Muscle of back (tissue), 13 donors: Measurements from ENCODE around the gene COMT. TPM values are rescaled to one million over a fixed set of nuclear protein-coding genes. Genes with fewer than 3 reads are reported as not detected.

Experiments
- DNase-seq, 3 donors: peaks; one replicate each; pipeline versions ENCODE4 v3.0.0 to v3.0.0-alpha.2; 2013
- long read RNA-seq, 9 donors: transcript quantifications; one replicate each; lab custom pipeline, GENCODE V29; 2026
- polyA plus RNA-seq, 10 donors: library from polyadenylated mRNA; unstranded; fragments of 120-200 nt; gene quantifications; one replicate each; pipeline ENCODE4 v1.2.1, GENCODE V29; 2013; ENCODE audit not compliant: insufficient read length in 10 of 10

The COMT gene
- polyA plus RNA-seq = 10 to 100 TPM; 56.2 to 83.9 (median 69.6) TPM
- long read RNA-seq, donor 1, transcript COMT-203 (5 exons, 2,217 nt) = minor isoform, 9 of 84 reads
- long read RNA-seq, donor 1, transcript COMT-202 (6 exons, 2,437 nt) = major isoform, 33 of 84 reads
- long read RNA-seq, donor 1, transcript COMT-209 (4 exons, 1,035 nt) = minor isoform, 16 of 84 reads
- long read RNA-seq, donor 1, partial matches to known transcripts = 21 of 84 reads
- long read RNA-seq, donor 1, other reads (novel, unspliced or antisense) = 0 of 84 reads
- long read RNA-seq, donor 2, transcript COMT-202 (6 exons, 2,437 nt) = major isoform, 20 of 44 reads
- long read RNA-seq, donor 2, transcript COMT-209 (4 exons, 1,035 nt) = minor isoform, 13 of 44 reads
- long read RNA-seq, donor 2, partial matches to known transcripts = 0 of 44 reads
- long read RNA-seq, donor 2, other reads (novel, unspliced or antisense) = 9 of 44 reads
- long read RNA-seq, donor 3 = 0 reads
- long read RNA-seq, donor 4, transcript COMT-209 (4 exons, 1,035 nt) = minor isoform, 19 of 69 reads
- long read RNA-seq, donor 4, transcript COMT-202 (6 exons, 2,437 nt) = major isoform, 24 of 69 reads
- long read RNA-seq, donor 4, partial matches to known transcripts = 24 of 69 reads
- long read RNA-seq, donor 4, other reads (novel, unspliced or antisense) = 0 of 69 reads
- long read RNA-seq, donor 5, transcript COMT-209 (4 exons, 1,035 nt) = minor isoform, 7 of 82 reads
- long read RNA-seq, donor 5, transcript COMT-202 (6 exons, 2,437 nt) = major isoform, 44 of 82 reads
- long read RNA-seq, donor 5, partial matches to known transcripts = 20 of 82 reads
- long read RNA-seq, donor 5, other reads (novel, unspliced or antisense) = 6 of 82 reads
- long read RNA-seq, donor 6, transcript COMT-202 (6 exons, 2,437 nt) = major isoform, 34 of 84 reads
- long read RNA-seq, donor 6, transcript COMT-209 (4 exons, 1,035 nt) = minor isoform, 18 of 84 reads
- long read RNA-seq, donor 6, partial matches to known transcripts = 22 of 84 reads
- long read RNA-seq, donor 6, other reads (novel, unspliced or antisense) = 6 of 84 reads
- long read RNA-seq, donor 7, transcript COMT-202 (6 exons, 2,437 nt) = major isoform, 23 of 54 reads
- long read RNA-seq, donor 7, transcript COMT-209 (4 exons, 1,035 nt) = minor isoform, 11 of 54 reads
- long read RNA-seq, donor 7, partial matches to known transcripts = 16 of 54 reads
- long read RNA-seq, donor 7, other reads (novel, unspliced or antisense) = 0 of 54 reads
- long read RNA-seq, donor 8, transcript COMT-209 (4 exons, 1,035 nt) = major isoform, 13 of 26 reads
- long read RNA-seq, donor 8, transcript COMT-202 (6 exons, 2,437 nt) = minor isoform, 10 of 26 reads
- long read RNA-seq, donor 8, partial matches to known transcripts = 0 of 26 reads
- long read RNA-seq, donor 8, other reads (novel, unspliced or antisense) = 0 of 26 reads
- long read RNA-seq, donor 9, partial matches to known transcripts = 0 of 2 reads
- long read RNA-seq, donor 9, other reads (novel, unspliced or antisense) = 0 of 2 reads

DNA sequence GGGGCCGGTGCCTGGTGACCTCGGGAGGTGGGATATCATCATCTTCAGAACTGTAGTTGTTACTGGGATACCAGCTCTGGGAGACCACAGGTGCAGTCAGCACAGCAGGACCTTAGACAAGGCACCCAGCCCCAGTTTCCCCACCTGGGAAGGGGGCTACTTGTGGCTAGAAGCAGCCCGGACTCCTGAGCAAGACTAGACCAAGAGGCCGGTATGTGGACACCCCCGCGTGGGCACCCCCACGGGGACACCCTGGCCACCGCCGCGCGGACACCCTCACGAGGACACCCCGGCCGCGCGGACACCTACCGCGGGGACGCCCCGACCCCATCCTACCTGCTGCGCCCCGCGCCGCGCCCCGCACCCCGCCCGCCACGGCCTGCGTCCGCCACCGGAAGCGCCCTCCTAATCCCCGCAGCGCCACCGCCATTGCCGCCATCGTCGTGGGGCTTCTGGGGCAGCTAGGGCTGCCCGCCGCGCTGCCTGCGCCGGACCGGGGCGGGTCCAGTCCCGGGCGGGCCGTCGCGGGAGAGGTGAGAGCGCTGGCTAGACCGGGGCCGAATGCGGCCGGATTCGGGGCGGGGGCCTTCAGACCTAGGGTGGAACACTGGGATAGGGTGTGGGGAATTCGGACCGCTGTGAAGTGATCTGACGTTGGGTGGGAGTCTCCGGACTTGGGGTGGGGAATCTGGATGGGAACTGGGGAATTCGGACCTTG, at the start of gene COMT, which contains the start of gene TXNRD2:
COMT (plus strand) TSS at position 408 of the 718 bp plus-strand sequence. CDS start 20,755 bp downstream, outside the sequence.
TXNRD2 (minus strand) TSS at position 454 of the 718 bp plus-strand sequence; CDS start at position 439, 15 bp downstream.
- DNase-seq = peak; percentile 49 to 83 (median 62)

DNA sequence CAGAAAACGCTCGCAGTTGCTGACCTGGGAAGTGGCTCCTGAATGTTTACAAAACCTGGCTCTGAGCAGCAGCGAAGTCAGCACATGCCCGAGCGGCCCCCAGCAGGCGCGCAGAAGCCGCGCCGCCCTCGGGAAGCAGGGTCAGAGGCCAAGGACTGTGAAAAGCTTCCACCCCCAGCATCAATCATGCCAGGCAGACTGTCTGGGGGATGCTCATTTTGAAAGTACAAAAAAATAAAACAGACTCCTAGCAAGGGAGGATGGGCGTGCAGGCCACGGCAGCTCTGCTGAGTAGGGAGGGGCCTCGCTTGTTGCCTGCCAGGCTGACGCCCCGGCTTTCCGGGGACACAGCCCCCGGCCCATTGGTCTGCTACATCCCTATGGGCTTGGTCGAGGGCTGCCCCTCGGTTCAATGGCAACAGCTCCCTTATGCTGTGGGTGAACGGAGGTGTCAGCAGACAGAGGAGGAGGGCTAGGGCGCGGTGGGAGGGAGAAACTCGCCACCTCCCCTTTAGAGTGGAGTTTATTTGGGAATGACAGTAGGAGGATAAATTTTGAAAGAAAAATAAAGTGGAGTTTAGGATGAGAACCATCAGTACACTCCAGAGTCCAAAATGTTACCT, 49.2 kb upstream of the COMT start:
- no peak for DNase-seq

DNA sequence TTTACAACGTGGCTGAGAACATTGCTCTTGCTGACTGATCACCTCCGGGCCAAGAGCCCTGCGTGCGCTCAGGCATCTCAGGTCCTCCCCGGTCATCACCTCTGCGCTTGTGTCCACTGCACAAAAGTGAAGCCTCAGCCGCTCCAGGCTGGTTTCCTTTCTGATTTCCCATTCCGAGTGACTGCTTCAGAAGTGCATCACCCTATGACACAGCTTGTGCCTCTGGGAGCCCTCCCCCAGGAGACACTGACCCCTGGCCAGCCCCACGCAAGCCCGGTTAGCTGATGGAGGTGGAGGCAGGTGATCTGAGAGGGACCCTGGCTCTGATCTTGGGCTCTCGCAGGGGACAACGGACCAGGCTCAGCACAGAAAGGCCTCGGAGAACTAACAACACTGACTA, 48.6 kb upstream of the COMT start:
- no peak for DNase-seq

DNA sequence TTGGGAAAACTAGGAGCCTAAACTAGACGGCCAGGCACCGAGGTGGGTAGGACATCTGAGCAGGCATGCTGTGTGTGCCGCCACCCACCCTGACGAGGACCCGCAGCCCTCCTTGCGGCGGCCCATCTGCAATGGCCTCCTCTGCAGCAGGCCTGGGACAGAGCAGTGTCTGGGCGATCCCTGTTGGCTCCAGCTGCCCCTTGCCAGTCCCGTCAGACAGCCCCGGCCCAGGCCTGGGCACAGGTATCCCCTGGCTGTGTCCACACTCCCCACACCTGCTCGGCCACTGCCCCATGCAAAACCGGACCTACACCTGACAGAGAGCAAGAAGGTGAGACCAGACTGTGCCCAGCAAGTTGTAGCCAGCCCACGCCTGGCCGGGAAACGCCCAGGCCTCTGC, 48.2 kb upstream of the COMT start:
- no peak for DNase-seq

DNA sequence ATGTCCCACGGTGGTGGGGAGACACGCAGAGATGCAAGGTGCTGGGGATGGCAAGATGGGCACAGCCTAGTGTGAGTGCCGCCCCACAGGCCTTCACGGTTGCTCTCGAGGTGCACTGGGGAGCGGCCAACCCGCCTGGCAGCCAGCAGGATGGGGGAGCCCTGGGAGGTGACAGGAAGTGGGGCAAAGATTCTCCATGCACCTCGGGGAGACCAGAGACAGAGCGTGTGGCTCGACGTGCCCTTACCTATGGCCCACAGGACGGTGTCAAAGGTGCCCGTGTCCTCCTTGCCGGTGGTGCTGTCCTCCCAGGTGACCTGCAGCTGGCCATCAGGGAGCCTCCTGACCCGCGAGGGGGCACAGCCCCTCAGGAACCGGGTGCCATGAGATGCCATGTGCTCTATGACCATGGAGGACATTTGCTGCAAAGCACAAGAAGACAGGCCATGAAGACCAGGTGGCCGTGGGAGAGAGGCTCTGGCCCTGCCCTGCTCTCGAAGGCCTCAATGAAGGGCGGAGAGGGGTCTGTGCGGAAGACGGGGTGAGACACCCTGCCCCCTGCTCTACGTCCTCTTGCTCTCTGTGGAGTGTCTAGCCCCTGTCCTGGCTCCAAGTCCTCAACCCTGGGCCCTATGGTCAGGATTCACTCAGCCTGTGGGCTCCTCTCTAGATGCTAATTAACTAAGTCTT, 46.3 kb upstream of the COMT start:
- DNase-seq = no peak

DNA sequence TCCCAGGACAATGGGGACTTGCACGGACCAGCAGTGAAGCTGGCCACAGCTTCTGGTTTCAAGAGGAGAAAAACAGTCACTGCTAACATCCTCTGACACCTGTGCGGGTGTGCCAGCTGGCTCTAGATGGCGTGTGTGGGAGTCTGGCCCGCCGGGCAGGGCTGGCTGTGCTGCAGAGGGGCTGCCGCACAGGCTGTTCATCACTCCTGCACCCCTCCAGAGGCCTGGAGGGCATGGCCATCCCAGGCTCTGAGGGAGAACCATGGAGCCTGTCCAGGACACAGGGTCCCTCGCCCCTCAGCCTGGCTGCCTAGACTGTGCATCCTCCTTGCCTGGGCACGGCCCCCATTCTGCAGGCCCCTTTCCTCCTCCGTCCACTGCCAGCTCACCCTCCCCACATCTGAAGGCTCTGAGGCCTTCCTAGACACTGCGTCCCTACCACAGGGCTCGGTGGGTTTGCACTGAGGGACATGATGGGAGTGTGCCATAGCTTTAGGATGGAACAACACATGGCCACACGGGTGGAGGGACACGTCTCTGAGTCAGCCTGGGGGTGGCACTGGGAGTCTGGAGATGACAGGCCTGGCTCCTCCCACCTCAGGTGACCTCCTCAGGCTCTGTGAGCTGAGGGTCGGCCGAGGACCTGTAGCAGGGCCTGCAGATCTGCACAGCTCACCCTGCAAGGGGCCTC, 44.8 kb upstream of the COMT start:
- no peak for DNase-seq

DNA sequence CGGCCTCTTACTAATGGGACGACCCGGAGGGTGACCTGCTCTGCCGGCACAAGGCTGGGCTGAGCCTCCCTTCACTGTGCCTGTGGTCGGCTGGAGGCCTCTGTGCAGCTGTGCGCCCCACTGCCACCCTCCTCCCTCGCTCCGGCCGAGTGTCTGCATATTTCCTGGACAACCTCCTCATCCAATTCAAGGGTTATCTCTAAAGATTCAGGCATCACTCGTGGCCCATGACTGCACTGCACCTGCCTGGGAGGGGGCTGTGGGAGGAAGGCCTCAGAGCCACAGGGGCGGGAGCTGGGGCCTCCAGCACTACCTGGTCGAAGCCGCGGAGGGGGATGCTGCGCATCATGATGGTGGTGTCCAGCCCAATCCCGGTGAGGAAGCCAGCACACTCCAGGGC, 43.8 kb upstream of the COMT start:
- no peak for DNase-seq

DNA sequence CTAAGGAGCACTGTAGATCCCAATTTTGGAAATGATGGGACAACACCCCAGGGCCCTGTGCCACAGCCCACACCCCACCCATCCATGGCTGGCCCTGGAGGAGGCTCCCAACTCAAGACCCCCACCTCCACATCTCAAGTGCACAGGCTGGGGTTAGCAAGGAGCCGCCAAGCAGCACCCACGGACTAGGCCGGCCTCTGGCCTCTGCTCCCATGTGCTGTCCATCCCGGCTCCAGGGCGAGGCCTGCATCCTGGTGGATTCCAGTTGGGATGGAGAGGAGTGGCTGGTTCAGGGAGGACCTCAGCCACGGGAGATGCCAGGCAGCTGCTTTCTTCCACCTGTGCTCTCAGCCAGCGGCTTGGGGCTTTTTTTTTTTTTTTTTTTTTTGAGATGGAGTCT, 43.4 kb upstream of the COMT start:
- DNase-seq = no peak

DNA sequence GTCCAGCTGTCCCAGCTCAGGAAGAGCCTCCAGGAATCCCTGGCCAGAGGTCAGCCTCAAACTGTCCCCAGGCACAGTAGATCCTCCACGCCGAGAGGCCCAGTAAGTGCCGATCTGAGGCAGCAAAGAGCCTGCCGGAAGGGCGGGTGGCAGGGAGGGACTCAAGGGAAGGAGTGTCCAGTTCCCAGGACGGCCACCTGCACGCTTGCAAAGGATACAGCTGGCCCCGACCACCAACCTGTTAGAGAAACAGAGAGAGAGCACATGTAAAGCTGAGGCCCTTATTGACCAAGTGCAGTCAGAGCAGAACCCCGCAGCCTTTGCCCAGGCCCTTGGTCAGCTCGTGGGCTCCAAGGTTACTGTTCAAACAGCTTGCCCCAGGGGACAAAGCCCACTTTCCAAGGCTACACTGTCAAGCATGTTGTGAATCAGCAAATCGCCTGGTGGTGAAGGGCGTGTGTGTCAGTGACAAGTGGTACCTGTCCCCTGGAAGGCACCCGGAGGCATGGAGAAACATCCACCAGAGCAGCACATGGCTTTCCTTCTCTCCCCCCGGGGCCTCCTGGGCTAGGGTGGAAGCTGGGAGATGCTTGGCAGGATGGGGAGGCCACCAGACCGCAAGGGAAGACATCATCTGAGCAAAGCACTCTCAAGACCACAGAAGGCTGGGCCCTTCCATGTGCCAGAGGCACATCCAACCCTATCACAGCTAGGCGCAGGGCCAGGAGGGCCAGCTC, 42.6 kb upstream of the COMT start:
- DNase-seq = no peak

DNA sequence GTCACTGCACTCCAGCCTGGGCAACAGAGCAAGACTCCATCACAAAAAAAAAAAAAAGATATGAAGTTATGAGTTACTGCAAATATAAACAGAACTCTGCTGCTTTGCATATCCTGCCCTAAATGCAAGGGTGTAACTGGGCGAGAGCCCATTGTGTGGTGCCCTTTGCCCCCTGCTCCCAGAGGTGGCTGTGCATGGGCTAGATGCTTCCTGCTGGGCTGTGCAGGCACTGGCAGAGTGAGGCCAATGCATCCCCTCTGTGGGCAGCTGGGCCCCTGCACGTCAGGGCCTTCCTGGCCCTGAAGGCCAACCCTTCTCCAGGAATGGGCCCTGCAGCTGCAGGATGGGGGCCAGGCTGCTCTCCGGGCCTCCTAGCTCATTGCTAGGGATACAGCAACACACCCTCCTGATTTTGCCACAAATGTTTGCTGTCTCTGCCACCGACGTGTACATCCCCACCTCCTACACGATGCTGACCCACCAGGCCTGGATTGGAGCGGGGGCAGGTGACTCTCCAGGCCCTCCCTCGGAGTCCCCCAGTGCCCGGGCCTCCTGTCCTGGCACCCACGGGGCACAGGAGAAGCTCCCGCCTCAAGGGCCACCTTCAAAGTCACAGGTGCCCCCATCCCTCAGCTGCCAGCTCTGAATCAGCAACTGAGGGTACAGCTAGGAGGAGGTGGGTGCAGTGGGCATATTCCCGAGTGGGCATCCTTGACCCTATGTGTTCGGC, 40.7 kb upstream of the COMT start:
- no peak for DNase-seq

DNA sequence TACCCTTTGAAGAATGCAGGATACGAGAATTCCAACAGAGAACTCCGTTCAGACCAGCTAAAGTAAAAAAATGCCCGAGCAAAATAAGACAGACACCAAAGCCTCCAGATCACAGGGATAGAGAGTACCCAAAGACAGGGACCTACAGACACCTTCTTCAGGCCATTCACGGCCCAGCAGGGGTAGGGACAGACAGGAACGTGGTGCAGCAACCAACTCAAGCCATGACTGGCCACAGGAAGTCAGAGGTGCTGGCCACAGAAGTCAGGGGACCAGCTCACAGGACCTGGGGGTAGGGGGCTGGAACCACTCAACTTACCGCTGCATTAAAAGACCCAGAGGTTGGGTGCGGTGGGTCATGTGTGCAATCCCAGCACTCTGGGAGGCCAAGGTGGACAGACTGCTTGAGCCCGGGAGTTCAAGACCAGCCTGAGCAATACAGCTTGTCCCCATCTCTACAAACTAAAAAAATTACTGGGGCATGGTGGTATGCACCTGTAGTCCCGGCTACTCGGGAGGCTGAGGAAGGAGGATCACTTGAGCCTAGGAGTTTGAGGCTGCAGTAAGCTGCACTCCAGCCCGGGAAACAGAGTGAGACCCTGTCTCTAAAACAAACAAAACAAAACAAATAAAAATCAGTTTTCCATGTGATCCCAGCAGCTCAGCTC, 39.9 kb upstream of the COMT start:
- DNase-seq = no peak

DNA sequence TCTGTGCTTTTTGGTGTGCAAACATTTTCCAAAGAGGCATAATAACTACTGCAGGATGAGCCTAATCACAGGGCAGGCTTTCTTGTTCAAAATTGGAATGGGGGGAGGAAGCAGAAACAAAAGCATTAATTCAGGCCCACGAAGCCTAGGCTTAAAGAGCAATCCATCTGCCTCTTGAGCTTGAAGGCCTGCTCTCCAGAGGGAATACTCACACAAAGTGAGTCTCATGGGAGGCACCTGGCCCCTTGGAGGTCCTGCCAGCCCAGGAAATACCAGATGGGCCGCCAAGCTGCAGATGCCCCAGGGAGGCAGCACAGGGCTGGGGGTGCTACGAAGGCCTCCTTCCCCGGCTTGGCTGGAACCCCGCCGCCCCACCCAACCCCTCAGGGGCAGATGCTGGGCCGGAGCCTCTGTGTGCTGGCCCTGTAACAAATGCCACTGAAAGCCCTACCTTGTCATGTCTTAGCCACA, 39.3 kb upstream of the COMT start:
- no peak for DNase-seq

DNA sequence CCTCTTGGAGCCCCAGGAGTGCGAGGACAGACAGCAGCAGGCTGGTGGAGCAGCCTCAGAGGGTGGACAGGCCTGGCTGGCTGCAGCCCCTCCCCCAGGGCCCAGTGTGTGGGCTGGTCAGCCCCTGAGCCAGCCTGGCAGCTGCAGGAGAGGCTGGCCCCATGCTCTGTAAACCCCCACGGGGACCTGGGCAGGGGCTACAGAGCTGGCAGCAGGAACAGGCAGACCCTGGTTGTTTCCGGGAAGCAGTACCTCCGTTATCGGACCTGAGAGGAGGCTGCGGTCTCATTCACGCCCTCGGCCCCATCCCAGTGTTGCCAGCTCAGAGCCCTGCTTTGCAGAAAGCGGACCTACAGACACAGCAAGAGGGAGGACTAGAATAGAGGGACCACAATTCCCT, 38.5 kb upstream of the COMT start:
- DNase-seq = peak in 1 of 3 donors; percentile 53

DNA sequence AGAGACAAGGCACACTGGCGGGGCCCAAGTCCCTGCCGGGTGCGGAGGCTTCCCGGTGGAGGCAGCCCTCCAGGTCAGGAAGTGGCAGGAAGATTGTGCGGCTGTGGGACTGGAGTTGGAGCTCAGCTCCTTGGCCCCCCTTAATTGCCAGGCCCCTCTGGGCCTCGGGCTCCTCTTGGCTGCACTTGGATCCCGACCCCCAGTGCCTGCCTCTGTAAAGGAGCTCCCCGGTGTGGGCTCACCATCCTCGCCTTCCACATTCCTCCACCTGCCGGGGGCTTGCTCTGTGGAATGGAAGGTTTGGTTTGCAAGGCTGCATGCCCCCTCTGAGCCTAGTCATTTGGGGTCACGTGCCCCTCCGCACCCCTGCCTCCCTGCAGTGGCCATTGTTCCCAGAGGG, 38.1 kb upstream of the COMT start:
- DNase-seq = no peak

DNA sequence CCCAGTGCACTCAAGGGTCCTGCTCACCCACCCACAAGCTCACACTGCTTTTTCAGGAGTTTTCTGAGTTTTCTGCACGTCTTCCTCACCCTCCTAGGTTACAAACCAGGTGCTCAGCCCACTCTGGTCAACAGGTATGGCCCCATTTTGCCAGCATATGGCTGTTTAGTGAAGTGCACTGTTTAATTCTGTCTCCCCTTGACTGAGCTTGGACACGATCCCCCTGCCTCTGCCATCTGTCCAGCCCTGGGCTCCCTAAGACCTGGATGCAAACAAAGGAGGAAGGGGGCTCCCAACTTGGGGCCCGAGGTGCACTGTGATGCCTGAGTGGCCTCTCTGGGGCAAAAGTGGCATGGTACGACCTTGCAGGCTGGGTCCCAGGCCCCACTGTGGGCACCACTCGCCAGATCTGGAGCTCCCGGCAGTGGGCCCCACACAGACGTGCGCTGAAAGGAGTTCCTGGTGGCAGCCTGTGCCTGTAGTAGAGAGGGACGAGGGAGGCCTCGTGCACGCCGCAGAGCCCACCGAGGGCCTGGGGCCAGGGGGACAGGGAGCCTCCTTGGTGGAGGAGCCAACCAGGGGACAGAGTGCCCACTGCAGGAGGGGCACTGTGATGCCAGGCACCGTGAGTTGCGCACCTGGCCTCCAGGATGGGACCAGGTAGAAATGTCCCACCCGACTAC, 37.3 kb upstream of the COMT start:
- no peak for DNase-seq

DNA sequence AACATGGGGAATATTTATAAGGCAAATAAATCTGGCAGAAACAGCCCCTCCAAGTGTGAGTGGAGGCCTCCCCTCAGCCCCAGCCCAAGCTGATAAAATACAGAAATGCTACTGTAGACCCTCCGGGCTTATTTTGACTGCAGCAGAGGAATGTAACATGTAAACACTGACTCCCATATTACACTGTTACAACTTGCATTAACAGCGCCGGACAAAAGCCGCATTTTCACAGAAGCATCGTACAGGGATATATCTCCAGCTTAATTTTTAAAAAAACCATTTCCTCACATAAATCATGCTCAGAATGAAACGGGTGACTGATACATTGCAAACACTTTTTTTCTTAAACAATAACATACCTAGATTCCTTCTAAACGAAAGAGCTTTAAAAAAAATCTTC, 36.6 kb upstream of the COMT start:
- DNase-seq = no peak
